Measurements from ENCODE around the gene ADPGK. TPM values are rescaled to one million over a fixed set of nuclear protein-coding genes. Genes with fewer than 3 reads are reported as not detected.

Gene ADPGK
- total RNA-seq, 1 experiment from 2014 or later: 82.7 TPM

- Mint-ChIP-seq H3K4me1 (ENCODE audit: low read depth, unreplicated experiment) (peaks cover 12% of the 10 kb centered on the region), H3K27ac (ENCODE audit: unreplicated experiment) (no peak overlapping the region)
Measured at GRCh38 chr15:72785432-72785831, 1.9 kb upstream of the ADPGK start.

GRCh38 chr15:72784456-72784876 is 908 bp upstream of the ADPGK start:
- peaks cover 24% of the 10 kb centered on the region for H3K36me3 Mint-ChIP-seq (ENCODE audit: insufficient read depth, unreplicated experiment)
- H3K4me1 Mint-ChIP-seq (ENCODE audit: low read depth, unreplicated experiment): peaks cover 21% of the 10 kb centered on the region
- H3K9me3 Mint-ChIP-seq (ENCODE audit: low read depth, unreplicated experiment): no peaks in the 10 kb centered on the region
- no peak for TF ChIP-seq CTCF (IDR thresholded peaks at IDR 0.05; ENCODE audit: unreplicated experiment)
- DNase-seq: no peak
- BruUV-seq (replicated peaks): TSS peak; percentile 85
- peaks cover 15% of the 10 kb centered on the region for H3K27me3 Mint-ChIP-seq (ENCODE audit: unreplicated experiment)
- peak overlapping the region; percentile 92 for H3K27ac Mint-ChIP-seq (ENCODE audit: unreplicated experiment)
- CTCF ChIA-PET: interaction anchor here (0.5 kb wide), 1 partner anchor 250 kb away, joined by 4 read pairs; no protein-coding TSS in a partner anchor
- peak overlapping the region; percentile 87 for H3K4me3 Mint-ChIP-seq (ENCODE audit: low read depth, unreplicated experiment)
- intact Hi-C loops (cut with micrococcal nuclease; ENCODE audit: unreplicated experiment): loop anchor here (5.0 kb wide), 1 partner anchor 298 kb away; no protein-coding TSS in a partner anchor

More at GRCh38 chr15:72785432-72785831, 1.9 kb upstream of the ADPGK start:
- Mint-ChIP-seq H3K9me3 (ENCODE audit: low read depth, unreplicated experiment) (no peaks in the 10 kb centered on the region), H3K36me3 (ENCODE audit: insufficient read depth, unreplicated experiment) (peaks cover 24% of the 10 kb centered on the region), H3K4me3 (ENCODE audit: low read depth, unreplicated experiment) (no peak overlapping the region), H3K27me3 (ENCODE audit: unreplicated experiment) (peaks cover 25% of the 10 kb centered on the region)
- intact Hi-C loops (cut with micrococcal nuclease; ENCODE audit: unreplicated experiment): no loop called here
- CTCF ChIA-PET: no interaction called here
- BruUV-seq (replicated peaks): no TSS peak
- no peak for DNase-seq
- TF ChIP-seq CTCF (IDR thresholded peaks at IDR 0.05; ENCODE audit: unreplicated experiment): no peak

DNA sequence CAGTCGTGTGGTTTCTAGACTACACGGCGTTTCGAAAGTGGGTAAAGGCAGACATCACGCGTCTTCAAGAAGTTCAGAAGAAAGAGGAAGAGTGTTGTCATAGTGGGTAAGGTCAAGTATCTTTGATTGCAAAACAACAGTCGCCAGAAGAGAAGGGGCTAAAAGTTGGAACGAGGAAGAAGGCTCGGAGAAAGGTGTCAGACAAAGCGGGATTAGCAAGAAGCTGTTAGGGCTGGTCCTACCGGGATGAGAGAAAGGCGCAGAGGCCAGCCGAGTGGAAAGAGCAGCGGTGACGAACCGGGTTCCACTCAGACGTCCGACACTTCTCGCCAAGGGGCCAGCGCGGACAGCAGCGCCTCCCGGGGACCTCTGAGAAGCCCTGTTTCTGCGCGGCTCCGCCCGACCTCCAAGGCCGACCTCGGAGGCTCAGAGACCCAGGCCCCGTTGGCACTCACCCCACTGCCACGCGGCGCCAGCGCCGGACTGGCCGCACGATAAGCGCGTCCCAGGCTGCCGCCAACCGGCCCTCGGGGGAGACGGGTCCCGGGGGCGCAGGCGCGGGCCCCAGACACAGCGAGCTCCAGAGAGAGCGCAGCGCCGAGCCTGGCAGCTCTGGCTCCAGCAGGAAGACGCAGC is 436 bp downstream of the ADPGK start:
- Mint-ChIP-seq H3K27me3 (ENCODE audit: unreplicated experiment) (peaks cover 2% of the 10 kb centered on the region), H3K9me3 (ENCODE audit: low read depth, unreplicated experiment) (no peaks in the 10 kb centered on the region), H3K4me3 (ENCODE audit: low read depth, unreplicated experiment) (peak overlapping the region; percentile 87), H3K4me1 (ENCODE audit: low read depth, unreplicated experiment) (peaks cover 21% of the 10 kb centered on the region), H3K27ac (ENCODE audit: unreplicated experiment) (peak overlapping the region; percentile 92), H3K36me3 (ENCODE audit: insufficient read depth, unreplicated experiment) (peaks cover 24% of the 10 kb centered on the region)
- TF ChIP-seq CTCF (IDR thresholded peaks at IDR 0.05; ENCODE audit: unreplicated experiment): no peak
- intact Hi-C loops (cut with micrococcal nuclease; ENCODE audit: unreplicated experiment): loop anchor here (5.0 kb wide), 1 partner anchor 299 kb away; no protein-coding TSS in a partner anchor
- BruUV-seq (replicated peaks): no TSS peak
- no peak for DNase-seq
- CTCF ChIA-PET: interaction anchor here (0.6 to 0.7 kb wide), 3 partner anchors 17 to 302 kb away, joined by 3 to 4 read pairs (median 3); no protein-coding TSS in a partner anchor

DNA sequence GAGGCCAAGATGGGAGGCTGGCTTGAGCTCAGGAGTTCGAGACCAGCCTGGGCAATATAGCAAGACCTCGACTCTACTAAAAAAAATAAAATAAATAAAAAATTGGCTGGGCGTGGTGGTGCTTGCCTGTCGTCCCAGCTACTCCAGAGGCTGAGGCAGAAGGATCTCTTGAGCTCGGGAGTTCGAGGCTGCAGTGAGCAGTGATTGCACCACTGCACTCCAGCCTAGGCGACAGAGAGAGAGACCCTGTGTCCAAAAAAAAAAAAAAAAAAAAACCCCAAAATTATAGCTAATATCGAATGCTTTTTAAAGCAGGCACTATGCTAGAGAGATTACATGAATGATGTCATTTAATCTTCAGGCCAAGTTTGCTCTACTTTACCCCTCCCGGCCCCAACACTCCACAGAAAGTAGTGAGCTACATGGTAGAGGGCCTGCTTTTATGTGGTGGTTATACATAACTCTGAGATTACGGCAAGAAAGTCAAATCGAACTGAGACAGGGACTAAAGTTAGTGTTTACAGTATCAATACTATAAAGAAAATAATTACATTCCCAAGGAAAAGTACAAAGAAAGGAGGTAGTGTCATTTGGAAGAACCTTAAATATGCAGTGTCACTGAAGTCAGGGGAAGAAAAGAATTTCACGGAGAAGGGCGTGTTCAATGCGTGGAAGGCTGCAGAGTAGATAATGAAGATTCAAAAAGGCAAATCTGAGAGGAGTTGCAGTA is 1.1 kb downstream of the ADPGK start:
- Mint-ChIP-seq H3K4me3 (ENCODE audit: low read depth, unreplicated experiment) (peak overlapping the region; percentile 87), H3K9me3 (ENCODE audit: low read depth, unreplicated experiment) (no peaks in the 10 kb centered on the region), H3K4me1 (ENCODE audit: low read depth, unreplicated experiment) (peaks cover 21% of the 10 kb centered on the region), H3K27ac (ENCODE audit: unreplicated experiment) (peak overlapping the region; percentile 92), H3K36me3 (ENCODE audit: insufficient read depth, unreplicated experiment) (peaks cover 24% of the 10 kb centered on the region), H3K27me3 (ENCODE audit: unreplicated experiment) (no peaks in the 10 kb centered on the region)
- intact Hi-C loops (cut with micrococcal nuclease; ENCODE audit: unreplicated experiment): loop anchor here (5.0 kb wide), 1 partner anchor 300 kb away; no protein-coding TSS in a partner anchor
- CTCF ChIA-PET: interaction anchor here (0.6 to 0.7 kb wide), 3 partner anchors 18 to 302 kb away, joined by 3 to 4 read pairs (median 3); no protein-coding TSS in a partner anchor
- no peak for TF ChIP-seq CTCF (IDR thresholded peaks at IDR 0.05; ENCODE audit: unreplicated experiment)
- no peak for DNase-seq
- BruUV-seq (replicated peaks): TSS peak; percentile 61
